HG02970 (cell line): Measurements from ENCODE around the gene KIF16B.
"Not testable (repeated sequence)": the region's sequence is repeated elsewhere in the genome, so short reads cannot be mapped to it uniquely, and the experiment has no call there.

ENCODE experiments used
- ATAC-seq: cut with Tn5 transposase; IDR thresholded peaks from one replicate; pipeline ENCODE4 v1.9.1; 2021; ENCODE audit warnings: mild to moderate bottlenecking, moderate library complexity, moderate number of reproducible peaks; ENCODE audit not compliant: unreplicated experiment, low FRiP score

The KIF16B gene

DNA sequence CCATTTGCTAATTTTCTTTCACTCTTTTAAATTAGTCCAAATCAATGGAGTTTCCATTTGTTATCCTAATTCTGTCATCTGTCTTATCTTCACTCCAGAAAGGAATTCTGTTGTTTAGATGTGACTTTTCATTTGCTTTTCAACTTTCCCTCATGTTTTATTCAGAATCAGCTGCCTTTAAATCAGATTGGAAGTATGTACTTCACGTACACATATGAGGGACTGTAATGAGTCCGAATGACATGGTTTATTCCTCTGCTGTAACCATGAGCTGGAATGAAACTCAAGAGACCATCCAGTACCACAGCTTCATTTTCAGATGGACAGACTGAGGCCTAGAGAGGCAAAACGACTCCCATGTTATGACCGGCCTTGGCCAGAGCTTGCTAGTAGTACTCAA is 302.3 kb downstream of the KIF16B start:
- no peak for ATAC-seq

DNA sequence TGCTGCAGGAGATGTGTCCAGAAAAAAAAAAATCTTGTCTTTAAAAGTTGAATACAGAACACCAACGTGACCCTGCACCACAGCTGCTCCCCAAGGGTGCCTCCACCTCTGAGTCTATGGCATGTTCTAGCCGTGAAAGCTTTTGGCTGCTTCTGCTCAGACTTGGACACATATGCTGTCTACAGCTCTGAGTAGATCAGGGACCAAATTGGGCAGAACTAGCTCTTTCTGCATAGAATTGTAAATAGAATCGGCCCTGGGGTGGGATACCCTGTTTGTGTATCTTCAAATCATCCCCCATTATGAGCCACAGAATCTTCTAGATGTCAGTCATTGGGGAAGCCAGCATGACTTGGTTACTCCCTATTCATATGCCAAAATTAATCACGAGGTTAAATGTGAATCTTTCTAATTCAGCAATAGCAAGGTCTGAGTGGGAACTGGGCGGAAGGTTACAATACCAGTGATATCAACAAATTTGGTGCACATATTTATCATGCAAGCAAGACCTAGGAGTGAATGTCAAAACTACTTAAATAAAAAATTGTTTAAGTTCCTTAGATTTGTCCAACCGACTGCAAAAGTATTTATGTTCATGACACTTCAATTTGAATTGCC is 302.8 kb downstream of the KIF16B start:
- no peak for ATAC-seq

DNA sequence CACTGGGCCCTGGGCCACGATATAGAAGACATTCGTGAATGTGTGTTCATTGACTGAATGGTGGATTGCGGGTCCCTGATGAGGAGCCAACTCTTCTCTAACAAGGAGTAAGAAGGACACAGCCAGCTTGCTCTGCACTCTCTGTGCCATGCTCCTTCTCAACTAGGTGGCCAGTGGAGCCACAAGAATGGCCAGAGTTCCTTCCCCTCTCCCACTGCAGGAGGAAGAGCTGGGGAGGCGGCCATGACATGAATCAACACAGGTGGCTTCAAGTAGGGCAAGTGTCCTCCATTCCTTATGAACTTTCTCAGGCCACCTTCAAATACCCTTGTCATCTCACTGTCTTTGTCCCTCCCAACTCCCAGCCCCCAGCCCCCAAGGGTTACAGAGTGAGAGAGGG is 305.7 kb downstream of the KIF16B start:
- no peak for ATAC-seq

DNA sequence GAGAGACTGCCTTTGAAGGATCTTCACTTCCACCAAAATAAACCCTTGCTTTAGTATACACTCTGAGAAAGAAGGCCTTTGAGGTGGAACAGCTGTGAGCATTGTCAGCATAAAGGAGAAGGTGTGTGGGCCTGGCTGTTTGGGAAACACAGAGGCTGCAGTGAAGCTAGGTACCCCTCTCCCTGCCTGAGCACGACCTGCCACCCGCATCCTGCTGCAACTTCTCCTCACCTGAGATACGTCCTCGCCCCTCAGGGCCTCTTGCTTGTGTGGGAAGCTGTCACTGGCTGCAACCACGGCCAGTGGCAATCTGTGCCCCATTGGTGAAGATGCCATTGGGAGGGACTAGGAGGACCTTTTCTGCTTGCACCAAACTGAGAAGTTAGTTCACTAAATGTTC is 307.9 kb downstream of the KIF16B start:
- ATAC-seq = no peak

DNA sequence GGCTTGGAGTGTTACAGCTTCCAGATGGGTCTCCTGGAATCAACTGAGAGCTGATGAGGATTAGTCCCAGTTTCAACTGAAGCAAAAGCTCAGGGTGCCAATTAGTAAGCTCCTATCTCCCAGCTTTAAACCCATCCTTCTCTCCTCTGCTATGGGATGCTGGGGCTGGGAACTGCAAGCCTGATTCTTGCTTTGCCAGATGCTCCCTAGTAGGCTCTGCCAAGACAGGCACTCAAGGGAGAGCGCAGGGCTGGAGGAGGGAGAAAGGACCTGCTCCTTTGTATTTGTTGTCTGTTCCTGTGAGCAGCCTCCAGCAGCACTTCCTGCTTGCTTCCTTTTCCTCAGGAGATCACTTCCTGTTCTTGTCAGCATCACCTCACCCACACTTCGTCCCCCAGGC is 309.7 kb downstream of the KIF16B start:
- no peak for ATAC-seq

DNA sequence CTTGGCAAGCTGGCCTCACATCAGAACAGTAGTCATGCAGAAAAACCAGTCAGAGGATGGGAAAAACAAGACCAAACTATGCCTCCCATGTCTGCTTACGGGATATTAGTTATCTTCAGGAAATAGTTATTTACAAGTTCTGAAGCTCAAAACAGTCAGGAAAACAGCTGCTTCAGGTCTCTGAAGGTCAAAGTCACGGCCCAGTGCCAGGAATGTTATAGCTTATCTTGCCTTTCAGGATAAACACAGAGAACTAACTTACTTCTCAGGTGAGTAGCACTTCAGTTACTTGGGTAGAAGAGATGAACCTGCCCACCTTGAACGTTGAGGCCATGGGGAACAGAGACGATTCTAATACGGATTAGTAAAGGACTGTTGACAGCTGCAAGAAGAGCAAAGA is 310.7 kb downstream of the KIF16B start:
- ATAC-seq = no peak

DNA sequence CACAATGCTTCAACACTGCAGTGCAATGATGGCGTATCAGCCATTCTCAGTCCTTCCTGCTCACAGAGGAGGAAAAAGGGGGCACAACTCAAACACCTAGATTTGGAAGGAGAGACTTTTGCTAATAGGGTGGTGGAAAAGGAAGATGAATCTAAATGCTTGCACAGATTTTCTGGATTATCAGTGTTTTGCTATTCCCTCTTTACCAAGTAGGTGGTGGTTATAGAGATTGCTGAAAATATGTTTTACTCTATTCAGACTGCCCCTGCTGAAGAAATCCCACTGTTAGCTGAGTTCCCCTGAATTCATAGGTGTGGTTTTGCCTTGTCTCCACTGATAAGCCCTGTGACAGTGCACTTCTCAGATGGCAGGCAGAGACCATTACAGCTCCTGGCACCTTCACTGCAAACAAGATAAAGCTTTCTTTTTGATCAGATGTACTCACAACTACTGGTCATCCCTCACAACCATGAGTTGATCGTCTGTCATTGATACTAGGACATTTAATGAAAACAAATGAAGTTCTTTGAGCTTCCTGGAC is 311.4 kb downstream of the KIF16B start:
- ATAC-seq = no peak

DNA sequence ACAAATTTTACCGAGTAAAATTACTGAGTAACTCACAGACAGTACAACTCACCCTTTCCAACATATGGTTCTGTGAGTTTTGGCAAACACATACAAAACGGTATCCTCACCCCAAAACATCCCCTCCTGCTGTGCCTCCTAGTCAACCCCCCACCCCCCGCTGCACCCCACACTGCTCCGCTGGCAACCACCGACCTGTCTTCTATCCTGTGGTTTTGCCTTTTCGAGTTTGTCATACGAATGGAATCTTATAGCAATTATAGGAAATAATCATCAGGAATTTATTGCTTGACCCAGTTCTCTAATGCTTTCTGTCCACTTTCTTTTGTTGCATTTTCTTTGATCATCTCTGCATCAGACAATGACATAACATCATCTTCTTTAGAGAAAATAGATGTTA is 312.3 kb downstream of the KIF16B start:
- no peak for ATAC-seq

DNA sequence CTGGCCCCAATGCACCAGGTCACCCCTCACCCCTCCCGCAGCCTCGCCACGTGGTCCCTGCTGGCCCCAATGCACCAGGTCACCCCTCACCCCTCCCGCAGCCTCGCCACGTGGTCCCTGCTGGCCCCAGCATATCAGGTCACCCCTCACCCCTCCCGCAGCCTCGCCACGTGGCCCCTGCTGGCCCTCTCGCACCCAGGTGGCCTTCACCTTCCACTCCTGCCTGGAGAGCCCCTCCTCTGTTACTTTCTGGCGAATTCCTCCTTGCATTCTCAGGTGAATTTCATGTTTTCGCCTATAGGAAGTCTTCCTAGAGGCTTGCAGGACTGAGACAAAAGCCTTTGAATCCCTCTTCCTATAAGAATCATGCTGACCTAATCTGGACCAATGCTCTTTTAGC is 313.1 kb downstream of the KIF16B start:
- not testable (repeated sequence) for ATAC-seq

DNA sequence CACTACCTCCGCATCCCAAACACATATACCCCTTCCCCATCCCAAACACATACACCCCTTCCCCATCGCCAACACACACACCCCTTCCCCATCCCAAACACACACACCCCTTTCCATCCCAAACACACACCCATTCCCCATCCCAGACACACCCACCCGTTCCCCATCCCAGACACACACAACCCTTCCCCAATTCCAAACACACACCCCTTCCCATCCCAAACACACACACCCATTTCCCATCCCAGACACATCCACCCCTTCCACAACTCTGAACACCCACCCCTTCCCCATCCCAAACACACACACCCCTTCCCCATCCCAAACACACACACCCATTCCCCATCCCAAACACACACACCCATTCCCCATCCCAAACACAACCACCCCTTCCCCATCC is 314.5 kb downstream of the KIF16B start:
- no peak for ATAC-seq

DNA sequence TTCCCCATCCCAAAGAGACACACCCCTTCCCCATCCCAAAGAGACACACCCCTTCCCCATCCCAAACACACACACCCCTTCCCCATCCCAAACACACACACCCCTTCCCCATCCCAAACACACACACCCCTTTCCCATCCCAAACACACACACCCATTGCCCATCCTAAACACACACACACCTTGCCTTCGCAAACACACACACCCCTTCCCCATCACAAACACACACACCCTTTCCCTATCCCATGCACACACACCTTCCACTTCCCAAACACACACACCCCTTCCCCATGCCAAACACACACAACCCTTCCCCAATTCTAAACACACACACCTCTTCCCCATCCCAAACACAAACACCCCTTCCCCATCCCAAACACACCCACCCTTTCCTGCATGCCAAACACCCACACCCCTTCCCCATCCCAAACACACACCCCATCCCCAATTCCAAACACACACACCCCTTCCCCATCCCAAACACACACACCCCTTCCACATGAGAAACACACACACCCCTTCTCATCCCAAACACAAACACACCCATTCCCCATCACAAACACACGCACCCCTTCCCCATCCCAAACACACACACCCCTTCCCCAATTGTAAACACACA is 315.3 kb downstream of the KIF16B start:
- no peak for ATAC-seq

DNA sequence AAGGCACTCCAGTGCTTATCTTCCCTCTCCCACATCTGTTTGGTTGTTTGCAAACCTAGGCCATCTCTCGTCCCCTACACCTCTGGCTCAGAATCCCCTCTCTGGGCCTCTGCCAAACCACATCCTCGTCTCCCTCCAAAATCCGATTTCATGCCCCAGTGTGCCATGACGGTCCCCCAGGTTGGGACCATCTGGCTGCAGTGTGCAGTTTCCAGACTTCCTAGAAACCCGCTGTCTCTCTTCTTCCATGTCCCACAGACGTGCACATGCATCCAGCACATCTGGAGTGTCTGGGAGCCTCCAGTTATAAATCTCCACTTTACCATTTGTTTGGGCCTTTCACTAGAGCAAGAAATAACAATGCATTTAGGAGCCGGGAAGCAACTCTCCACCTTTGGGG is 316.2 kb downstream of the KIF16B start:
- ATAC-seq = no peak

DNA sequence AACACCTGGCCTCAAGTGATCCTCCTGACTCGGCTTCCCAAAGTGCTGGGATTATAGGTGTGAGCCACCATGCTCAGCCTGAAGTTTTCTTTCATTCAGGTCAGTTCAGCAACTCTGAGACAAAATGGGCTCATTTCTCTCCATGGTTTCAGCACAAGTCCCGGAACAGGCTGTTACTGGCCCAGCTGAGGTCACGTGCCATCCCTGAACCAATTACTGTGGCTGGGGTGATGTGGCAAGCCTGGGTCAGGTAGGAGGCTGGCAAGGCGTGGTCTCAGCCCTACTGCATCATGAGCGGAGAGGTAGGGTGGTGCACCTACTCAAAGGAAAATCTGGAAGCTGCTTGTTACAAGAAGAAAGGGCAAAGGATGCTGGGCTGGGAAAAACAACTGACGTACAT is 326.4 kb downstream of the KIF16B start:
- no peak for ATAC-seq

DNA sequence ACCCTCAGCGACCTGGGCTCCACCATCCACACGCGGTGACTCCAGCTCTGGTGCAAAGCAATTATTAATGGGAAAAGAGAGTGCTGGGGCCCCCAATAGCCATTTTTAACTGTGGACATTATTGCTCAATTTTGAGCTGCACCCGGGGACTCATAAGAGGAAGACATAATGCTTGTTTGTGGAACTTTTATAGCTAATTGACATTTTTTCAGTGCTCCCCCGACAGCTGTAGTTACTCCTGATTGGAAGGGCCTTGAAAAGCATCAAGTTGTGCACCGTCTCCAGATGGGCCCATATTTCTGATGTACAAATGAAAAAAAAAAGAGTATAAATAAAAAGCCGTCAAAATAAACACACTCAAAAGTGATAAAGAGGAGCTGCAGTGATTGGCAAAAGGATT is 327.0 kb downstream of the KIF16B start:
- ATAC-seq = no peak

DNA sequence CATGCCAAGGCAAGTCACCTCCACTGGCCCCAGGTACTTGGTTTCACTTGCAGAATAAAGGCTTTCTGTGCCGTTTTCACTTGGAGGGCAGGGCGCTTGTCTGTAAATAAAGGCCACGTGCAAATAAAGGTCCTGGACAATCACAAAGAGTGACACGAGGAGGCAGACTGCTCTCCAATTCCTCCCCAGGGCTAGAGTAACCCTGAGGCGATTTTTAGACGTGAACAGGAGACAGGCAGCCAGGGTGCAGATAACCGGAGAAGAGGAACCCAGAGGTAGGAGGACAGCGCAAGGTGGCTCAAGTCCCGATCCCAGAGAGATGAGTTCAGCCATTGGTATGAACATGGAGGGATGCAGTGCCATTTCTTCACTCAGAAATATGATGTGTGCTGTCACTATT is 327.4 kb downstream of the KIF16B start:
- no peak for ATAC-seq

DNA sequence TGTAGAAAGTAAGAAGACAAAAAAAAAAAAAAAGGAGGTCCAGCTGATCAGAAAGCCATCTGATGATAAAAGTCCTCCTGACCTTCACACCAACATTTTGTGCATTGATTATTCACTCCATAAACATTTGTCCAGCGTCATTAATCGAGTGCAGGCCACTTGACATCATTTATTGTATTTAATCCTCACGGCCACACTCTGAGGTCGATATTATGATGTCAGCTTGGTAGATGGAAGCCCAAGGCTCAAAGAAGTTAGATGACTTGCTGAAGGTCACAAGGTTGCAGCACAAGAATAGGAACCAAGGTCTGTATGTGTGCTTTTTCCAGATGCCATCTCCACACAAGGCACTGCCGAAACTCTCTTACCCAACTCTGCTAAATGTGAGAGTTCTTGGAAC is 328.4 kb downstream of the KIF16B start:
- ATAC-seq = no peak

DNA sequence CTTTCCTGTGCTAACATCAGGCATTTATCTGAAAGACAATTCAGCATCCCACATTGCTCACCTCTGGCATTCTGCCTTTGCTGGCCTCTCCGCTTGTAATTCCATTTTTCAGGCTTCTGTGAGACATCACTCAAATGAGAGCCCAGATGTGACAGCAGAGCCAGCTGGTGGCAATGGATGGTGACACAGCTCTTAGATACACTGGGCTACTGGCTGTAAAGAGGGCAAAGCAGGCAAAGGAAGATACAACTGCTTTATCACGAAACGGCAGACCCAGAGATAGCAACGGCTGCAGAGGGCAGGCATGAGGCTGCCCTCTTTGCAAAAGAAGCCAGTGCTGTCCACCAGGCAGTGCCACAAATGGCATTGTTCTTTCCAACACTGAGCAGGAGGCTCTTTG is 329.8 kb downstream of the KIF16B start:
- no peak for ATAC-seq

DNA sequence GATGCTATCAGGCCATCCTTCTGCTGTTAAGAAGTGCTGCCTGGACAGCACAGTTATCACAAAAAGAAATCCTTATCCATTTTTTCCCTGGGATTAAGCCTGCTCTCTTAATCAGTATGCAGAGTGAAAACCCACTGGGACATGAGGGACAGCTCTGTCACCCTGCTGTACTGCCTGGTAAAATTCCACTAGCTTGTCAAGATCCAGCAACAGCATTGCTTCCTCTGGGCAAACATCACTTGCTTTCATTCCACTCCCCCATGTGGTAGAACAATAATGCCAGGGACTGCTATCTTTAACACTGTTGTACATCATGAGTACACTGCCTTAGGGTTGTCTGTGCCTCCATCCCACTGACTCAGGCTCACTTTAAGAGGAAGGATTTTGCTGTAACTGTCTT is 331.3 kb downstream of the KIF16B start:
- ATAC-seq = no peak

DNA sequence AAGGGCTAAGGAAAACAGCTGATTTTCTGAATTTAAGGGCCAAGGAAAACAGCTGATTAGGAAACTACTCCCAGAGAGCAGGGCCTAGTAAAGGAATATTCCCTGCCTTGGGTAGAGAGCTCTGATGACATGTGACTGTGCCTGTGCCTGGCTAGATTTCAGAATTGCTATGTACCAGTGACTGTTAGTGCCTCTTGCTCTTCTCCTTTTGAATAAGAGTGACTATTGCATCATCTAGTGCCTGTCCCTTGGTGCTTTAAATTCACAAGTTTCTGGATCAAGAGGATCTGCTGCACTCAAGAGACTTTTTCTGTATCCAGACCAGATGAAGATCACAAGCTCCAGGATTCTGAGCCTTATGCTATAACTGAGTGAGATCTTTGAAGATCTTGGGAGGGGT is 332.9 kb downstream of the KIF16B start:
- ATAC-seq = no peak

DNA sequence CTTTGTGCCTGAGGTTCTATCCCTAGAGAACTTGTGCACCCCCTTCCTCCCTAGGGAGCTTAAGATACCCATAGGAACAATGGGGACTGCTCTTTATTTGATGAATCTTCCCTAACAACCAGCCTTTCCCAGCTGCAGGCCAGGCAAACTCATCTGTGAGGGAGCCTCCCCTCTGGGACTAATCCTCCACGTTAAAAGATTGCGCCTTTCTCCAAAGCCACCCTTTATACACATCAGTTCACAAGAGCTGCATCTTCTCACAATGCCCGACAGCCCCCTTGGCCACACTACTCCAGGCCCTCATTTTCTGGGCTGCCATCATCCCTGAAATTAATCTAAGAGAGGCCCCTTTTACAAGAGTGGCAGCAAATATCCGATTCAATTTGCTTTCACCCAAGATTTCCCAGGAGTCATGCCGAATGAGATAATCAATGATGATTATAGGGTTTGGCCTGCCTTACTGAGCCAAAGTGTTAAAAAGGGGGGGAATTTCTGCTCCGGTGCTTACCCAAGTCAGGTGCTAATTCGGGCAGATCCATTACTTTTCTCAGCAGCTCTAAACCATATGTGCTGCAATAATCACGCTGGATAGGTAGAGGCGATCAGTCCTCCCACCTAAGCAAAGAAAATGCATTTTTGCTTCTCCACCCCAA is 336.5 kb downstream of the KIF16B start:
- no peak for ATAC-seq

DNA sequence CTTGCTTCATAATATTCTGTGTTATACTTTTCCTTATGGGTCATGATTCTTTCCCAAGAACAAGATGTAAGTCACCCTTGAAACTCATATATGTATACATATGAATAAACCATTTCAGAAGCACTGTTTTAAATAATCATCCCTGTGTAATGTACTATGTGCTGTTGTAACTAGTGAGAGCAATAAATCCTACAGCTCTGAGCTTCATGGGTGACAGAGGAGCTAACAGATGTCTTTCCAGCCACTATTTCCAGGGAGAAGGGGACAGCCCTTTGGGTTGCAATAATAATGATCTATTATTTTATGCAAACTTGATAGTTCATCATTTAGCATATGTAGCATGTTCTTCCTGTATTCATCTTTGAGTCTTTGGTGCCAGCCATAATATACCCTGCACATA is 342.8 kb downstream of the KIF16B start:
- no peak for ATAC-seq

DNA sequence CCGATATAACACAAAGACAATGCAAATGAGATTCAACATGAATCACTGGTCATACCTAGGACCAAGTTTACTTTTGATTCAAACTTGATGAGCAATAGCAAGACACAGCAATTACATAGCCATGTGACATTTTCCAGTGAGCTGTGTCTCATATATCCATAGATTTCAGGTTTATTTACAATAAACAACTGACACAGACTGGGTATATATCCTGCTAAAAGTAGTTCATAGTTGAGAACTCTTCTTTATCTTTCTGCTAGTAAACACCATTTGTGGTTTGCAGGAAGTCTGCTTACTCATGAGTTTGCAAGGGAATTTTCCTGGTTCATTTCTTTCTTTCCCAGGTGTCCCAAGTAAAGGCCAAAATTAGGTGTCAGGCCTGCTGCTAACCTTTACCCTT is 343.4 kb downstream of the KIF16B start:
- ATAC-seq = no peak
